ENCODE measurements around the gene LRBA.

Gene LRBA

GRCh38 chr4:150990250-150990649, 24.8 kb downstream of the LRBA start:
- no peak for TF ChIP-seq CTCF (IDR thresholded peaks at IDR 0.05; ENCODE audit: low read depth, low read length, missing control alignments)
- in situ Hi-C loops (cut with HindIII; ENCODE audit: low sequenced_read_pairs) = no loop called here

DNA sequence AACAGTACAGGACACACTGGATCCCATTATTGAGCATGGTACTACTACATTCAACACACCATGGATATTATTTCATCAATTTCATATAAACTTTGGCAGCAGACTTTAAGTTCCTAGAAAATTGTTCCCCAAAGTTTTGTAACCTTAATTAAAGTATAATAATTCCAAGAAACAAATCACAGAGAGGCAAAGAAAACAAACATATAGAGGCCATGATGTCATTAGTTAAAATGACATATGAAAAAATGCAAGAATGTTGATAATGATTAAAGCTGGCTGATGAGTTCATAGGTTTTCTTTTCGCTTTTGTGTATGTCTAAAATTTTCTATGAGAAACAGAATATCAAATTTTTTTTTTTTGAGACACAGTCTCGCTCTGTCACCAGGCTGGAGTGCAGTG, 26.8 kb downstream of the LRBA start:
- DNase-seq (ENCODE audit: low read depth) = no peak
- no peak overlapping the region for H3K4me3 ChIP-seq (ENCODE audit: low read depth, low read length)
- in situ Hi-C loops (cut with HindIII; ENCODE audit: low sequenced_read_pairs) = no loop called here
- TF ChIP-seq CTCF (IDR thresholded peaks at IDR 0.05; ENCODE audit: low read depth, low read length, missing control alignments) = no peak

More at GRCh38 chr4:150990250-150990649, 24.8 kb downstream of the LRBA start:
- no peak for DNase-seq (ENCODE audit: low read depth)
- H3K4me3 ChIP-seq (ENCODE audit: low read depth, low read length) = no peak overlapping the region

DNA sequence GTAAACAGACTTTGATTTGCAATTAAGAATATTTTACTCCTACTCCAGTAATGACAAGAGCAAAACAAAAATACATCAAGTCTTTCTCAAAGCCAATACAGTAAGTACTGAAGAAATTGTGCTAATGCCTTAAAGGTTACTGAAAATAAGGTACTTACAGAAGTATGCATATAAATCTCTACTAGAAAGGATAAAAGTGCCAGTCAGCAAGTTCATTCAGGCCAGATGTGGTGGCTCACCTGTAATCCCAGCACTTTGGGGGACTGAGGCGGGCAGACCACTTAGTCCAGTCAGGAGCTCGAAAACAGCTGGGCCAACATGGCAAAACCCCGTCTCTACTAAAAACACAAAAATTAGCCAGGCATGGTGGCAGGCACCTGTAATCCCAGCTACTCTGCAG, 27.9 kb downstream of the LRBA start:
- DNase-seq (ENCODE audit: low read depth) = no peak
- in situ Hi-C loops (cut with HindIII; ENCODE audit: low sequenced_read_pairs) = no loop called here
- TF ChIP-seq CTCF (IDR thresholded peaks at IDR 0.05; ENCODE audit: low read depth, low read length, missing control alignments) = no peak
- no peak overlapping the region for H3K4me3 ChIP-seq (ENCODE audit: low read depth, low read length)

GRCh38 chr4:150986085-150986484, 29.0 kb downstream of the LRBA start:
- TF ChIP-seq CTCF (IDR thresholded peaks at IDR 0.05; ENCODE audit: low read depth, low read length, missing control alignments) = no peak
- no peak for DNase-seq (ENCODE audit: low read depth)
- H3K4me3 ChIP-seq (ENCODE audit: low read depth, low read length) = no peak overlapping the region
- in situ Hi-C loops (cut with HindIII; ENCODE audit: low sequenced_read_pairs) = no loop called here

DNA sequence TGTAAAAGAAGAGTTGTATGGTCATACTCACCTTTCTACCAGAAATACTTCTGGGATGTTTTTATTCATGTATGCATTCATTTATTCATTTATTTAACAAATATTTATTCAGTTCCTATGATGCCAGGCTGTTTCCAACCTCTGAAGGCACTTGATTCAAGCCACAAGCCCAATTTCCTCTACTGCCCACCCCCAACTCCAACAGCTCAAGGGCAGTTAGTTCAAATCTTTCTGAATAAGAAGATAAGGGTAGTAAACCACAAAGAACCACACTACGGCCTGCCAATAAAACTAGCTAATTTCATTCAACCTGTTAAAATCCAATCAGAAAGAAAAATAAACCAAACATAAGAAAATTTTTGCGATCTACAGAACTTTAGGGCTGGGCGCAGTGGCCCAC, 31.2 kb downstream of the LRBA start:
- no peak overlapping the region for H3K4me3 ChIP-seq (ENCODE audit: low read depth, low read length)
- no peak for TF ChIP-seq CTCF (IDR thresholded peaks at IDR 0.05; ENCODE audit: low read depth, low read length, missing control alignments)
- in situ Hi-C loops (cut with HindIII; ENCODE audit: low sequenced_read_pairs) = no loop called here
- DNase-seq (ENCODE audit: low read depth) = no peak

DNA sequence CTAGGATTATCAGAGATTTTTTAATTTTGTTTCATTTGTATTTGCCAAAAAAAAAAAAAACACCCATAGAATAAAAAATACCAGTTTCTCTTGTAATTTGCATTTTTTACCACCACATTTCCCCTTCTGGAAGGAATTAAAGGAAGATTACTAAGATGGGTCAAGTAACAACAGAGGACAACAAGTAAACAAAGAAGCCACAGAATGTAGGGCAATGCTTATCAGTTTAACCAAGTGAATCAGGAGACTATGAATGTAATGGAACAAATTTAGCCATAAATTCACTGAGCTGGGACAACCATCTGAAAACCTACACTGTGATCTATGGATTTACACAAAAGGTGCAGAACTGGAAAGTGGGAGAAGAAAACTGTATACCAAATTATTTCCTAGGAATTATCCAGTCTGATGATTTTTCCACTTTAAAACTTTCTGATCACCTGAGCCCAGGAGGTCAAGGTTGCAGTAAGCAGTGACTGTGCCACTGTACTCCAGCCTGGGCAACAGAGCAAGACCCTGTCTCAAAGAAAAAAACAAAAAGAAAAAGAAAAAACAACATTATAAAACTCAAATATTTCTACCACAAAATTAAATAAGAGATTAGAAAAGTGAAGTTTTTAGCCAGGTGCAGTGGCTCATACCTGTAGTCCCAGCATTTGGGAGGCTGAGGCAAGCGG, 32.4 kb downstream of the LRBA start:
- DNase-seq (ENCODE audit: low read depth) = no peak
- H3K4me3 ChIP-seq (ENCODE audit: low read depth, low read length) = no peak overlapping the region
- in situ Hi-C loops (cut with HindIII; ENCODE audit: low sequenced_read_pairs) = no loop called here
- TF ChIP-seq CTCF (IDR thresholded peaks at IDR 0.05; ENCODE audit: low read depth, low read length, missing control alignments) = no peak

Measured in astrocyte of the cerebellum (primary cell).